Stimulated activated CD8-positive, alpha-beta memory T cell treated with anti-CD3 and anti-CD28 coated beads, Interleukin-4, amount 100 ng/mL, for 1 hour (primary cell): ENCODE results near the gene ESYT3.

Source experiments
- DNase-seq, 2 donors: peaks; one replicate each; pipeline ENCODE4 v3.0.0-alpha.2; 2020; ENCODE audit warnings: low read depth in 2 of 2, low spot score in 1 of 2

The ESYT3 gene

DNA sequence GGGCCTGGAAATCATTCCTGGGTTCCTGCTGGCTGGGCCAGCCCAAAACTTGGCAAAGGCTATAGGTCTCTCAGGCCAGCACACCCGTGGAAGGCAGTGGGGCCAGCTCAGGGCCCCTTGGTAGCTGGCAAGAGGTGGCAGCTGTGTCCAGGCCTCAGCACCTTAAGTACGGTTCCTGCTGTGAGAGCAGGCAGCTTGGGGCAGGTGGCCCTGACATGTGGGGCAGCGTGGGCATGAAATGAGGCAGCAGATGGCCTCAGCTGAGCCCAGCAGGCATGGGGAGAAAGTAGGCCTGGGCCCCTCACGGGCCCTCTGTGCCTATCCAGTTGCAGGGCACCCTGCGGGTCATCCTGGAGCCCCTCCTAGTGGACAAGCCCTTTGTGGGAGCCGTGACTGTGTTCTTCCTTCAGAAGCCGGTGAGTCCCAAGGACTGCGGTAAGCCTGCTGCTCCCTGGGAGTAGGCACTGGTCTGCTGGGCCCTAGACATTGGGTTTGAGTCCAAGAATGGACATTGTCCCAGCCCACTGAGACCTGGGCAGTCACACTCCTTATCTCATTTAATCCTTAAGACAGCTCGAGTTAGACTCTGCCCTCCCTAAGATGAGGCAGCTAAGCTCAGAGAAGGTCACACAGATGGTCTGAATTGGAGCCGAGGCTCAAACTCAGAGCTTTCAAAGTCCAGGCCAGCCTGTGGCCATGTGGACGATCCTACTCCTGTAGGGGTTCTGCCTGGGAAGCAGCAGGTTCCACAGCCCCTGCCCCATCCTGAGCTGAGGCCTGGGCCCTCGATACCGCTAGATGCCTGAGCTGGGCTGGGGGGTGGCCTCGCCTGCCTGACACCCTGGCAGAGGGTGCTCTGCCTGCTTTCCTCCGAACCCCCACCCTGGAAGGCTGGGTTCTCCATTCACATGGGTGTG, 25.5 kb downstream of the ESYT3 start:
- DNase-seq = no peak

DNA sequence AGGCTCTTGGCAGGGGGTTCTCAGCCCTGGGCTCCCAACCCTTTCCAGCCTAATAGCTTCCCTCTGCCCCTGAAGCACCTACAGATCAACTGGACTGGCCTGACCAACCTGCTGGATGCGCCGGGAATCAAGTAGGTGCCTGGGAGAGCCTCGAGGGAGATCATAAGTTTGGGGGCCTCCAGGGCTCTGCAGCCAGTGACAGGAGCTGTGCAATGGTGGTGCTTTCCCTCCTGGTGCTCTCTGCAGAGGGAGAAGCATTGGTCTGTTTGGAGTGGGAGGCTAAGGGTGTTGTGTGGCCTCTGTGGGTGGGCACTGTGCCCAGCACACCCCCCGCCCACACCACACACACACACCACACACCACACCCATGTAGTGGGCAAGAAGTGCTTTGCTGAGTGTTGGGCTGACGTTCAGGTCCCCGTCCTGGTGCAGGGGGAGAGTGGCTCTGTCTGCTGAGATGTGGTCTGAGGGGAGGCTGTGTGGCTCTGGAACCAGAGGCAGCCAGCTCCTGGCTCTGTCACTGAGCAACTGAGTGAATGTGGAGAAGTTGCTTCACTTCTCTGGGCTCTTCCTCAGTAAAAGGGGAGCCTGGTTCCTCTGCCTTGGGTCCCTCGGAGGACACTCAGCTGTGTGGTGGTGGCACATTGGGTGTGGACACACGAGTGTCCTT, 26.3 kb downstream of the ESYT3 start:
- no peak for DNase-seq

GRCh38 chr3:138461246-138461645, 26.8 kb downstream of the ESYT3 start:
- DNase-seq = no peak

- no peak for DNase-seq
Observed at GRCh38 chr3:138461896-138462295, 27.5 kb downstream of the ESYT3 start.

DNA sequence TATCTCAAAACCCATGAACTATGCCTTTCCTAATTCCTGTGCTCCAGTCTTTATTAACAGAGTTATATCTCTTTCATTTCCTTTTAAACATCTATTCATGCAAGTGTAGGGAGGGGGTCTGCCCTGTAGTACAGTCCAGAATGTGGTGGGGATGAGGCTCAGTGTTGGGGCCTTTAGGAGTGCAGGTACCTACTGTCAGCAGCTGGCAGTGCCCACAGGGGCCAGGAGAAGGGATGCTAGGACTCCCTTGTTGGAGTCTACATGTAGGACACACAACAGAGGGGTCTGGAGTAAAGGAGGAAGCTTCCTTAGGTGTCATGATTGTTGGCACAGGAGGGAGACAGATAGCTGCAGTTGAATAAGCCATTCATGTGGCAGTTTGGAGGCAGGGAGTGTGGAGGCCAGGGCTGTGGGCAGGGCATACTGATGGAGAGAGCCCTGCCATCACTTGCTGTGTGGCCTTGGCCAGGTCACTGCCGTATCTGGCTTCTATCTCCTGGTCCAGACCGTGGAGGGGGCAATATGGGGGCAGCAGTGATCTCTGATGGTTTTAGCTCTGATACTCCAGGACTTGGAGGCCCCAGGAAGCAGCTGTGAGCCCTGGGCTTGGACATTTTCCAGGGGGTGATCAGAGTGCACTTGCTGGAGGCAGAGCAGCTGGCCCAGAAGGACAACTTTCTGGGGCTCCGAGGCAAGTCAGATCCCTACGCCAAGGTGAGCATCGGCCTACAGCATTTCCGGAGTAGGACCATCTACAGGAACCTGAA, 29.5 kb downstream of the ESYT3 start:
- no peak for DNase-seq

- DNase-seq = no peak
Observed at GRCh38 chr3:138464491-138464860, 30.1 kb downstream of the ESYT3 start.

DNA sequence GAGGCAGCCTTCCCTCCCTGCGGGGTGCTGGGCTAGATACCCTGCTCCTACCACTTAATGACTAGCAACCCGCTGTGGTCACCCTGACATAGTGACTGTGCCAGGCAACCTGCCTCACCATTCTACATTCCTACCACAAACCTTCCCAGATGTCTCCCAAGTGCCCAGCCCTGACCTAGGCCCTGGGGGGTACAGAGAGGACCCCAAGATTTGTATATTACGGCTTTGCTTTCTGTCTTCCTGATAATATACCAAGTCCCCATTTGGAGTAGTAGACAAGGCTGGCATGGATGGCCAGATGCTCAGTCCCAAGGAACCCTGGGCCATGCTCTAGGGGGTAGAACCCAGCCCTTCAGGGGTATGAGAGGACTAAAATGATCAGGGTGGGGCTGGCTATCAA, 31.0 kb downstream of the ESYT3 start:
- DNase-seq = no peak

GRCh38 chr3:138465925-138466324, 31.5 kb downstream of the ESYT3 start:
- no peak for DNase-seq

DNA sequence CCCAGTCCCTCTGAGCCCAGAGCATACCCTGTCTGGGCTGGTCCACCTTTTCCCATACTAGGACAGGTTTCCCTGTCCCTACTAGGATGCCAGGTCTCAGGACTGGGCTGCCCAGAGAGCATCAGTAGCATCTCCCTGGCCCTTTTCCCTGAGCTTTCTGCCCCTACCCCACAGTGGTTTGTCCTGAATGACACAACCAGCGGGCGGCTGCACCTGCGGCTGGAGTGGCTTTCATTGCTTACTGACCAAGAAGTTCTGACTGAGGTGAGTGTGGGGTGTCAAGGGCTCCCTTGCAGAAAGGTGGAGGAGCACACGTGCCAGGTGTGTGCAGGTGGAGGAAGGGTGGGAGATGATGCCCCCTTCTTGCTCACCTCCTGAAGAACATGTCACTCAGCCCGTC, 33.5 kb downstream of the ESYT3 start:
- no peak for DNase-seq

DNA sequence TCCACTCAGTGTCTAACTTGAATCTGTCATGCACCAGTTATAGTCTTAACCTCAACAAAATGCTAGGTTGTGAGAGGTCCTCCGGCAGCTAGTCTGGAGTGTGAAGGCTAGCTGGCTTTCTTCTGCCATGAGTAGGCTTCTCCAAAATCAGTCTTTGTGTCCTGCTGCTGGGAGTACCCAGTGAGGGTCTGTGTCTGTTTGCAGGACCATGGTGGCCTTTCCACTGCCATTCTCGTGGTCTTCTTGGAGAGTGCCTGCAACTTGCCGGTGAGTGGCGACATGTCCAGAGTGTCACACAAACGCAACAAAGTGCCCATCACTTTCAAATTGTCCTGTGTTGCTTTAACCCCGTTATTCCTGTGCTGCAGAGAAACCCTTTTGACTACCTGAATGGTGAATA, 34.0 kb downstream of the ESYT3 start:
- DNase-seq = no peak

- DNase-seq = no peak
Observed at GRCh38 chr3:138468886-138469285, 34.5 kb downstream of the ESYT3 start.

- no peak for DNase-seq
Observed at GRCh38 chr3:138469874-138470273, 35.5 kb downstream of the ESYT3 start.

GRCh38 chr3:138470687-138471086, 36.3 kb downstream of the ESYT3 start:
- no peak for DNase-seq

DNA sequence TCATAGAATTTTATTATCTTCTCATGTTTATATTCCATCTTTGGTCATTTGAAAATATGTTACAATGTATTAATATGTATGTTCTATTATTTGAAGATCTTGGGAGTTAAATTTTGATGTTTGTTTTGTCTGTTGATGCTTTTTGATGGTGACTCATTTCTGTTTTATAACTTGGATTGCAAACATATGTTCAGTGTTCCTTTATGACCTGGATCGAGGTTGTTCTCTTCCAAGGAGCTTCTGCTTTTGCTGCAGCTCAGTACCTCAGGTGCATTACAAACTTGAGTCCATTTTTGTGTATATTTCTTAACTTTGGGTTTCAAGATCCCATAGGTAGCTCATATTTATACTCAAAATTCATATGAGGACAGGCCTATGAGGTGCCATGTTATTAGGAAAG, 37.1 kb downstream of the ESYT3 start:
- DNase-seq = no peak

- DNase-seq = no peak
Observed at GRCh38 chr3:138472141-138472825, 37.9 kb downstream of the ESYT3 start.

DNA sequence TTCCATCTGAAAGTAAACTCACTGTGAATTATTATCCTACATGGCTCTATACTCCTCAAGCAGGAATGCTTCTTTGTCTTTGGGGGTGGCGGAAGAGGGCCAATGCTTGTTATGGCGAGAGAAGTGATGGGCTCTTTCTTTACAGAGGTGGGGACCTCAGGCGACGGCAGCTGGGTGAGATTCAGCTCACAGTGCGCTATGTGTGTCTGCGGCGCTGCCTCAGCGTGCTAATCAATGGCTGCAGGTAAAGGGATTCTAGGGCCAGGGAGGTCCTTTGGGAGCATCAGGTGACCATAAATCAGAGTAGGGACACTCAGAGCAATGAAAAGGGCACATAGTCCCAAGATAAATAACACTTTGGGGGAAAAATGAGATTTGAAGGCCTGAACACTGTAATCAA, 39.0 kb downstream of the ESYT3 start:
- no peak for DNase-seq

DNA sequence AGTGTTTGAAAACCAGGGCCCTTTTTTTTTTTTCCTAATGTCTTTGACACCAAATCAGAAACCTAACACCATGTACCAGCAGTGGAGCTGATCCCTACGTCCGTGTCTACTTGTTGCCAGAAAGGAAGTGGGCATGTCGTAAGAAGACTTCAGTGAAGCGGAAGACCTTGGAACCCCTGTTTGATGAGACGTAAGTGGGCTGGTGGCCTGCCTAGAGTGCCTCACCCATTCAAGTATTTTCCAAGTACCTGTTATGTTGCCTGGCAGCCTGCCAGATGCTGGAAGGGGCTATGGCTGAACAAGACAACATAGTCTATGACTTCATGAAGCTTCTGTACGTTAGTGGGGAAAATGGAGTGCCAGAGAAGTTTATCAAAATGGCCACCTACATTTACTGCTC, 39.7 kb downstream of the ESYT3 start:
- DNase-seq = no peak

- DNase-seq = no peak
Observed at GRCh38 chr3:138476526-138476925, 42.1 kb downstream of the ESYT3 start.

GRCh38 chr3:138477120-138477519, 42.7 kb downstream of the ESYT3 start:
- DNase-seq = no peak

GRCh38 chr3:138477801-138478200, 43.4 kb downstream of the ESYT3 start:
- no peak for DNase-seq

GRCh38 chr3:138479438-138479863, 45.0 kb downstream of the ESYT3 start:
- DNase-seq = no peak
